Activated CD4-positive, alpha-beta T cell treated with anti-CD3 and anti-CD28 coated beads for 36 hours (primary cell): ENCODE measurements around the gene MYOD1. TPM values are rescaled to one million over a fixed set of nuclear protein-coding genes. Genes with fewer than 3 reads are reported as not detected.

Source experiments
- ATAC-seq: fragments of 200-7000 bp; cut with Tn5 transposase; one replicate; pipeline ENCODE4 v1.10.0; 2021; ENCODE audit warnings: mild to moderate bottlenecking, moderate library complexity
- CTCF ChIA-PET: fragments of 350-600 bp; sonication (Branson Sonifier 250); formaldehyde crosslinking; loops from one replicate; lab custom pipeline; 2021; ENCODE audit warnings: antibody characterized with exemption; lab: Charles Lee
- POLR2A ChIA-PET: fragments of 350-600 bp; sonication (Branson Sonifier 250); formaldehyde crosslinking; loops from one replicate; lab custom pipeline; 2021; ENCODE audit warnings: antibody characterized with exemption, inconsistent platforms; lab: Charles Lee
- DNase-seq: peaks from one replicate; pipeline ENCODE4 v3.0.0-alpha.2; 2020
- H3K27ac Mint-ChIP-seq: one replicate; pipeline ENCODE4 v1.8.0; 2021; ENCODE audit warnings: mixed read lengths
- H3K27me3 Mint-ChIP-seq: one replicate; pipeline ENCODE4 v1.8.0; 2021; ENCODE audit warnings: mixed read lengths
- H3K36me3 Mint-ChIP-seq: one replicate; pipeline ENCODE4 v1.8.0; 2021; ENCODE audit warnings: low read depth, mixed read lengths
- H3K4me1 Mint-ChIP-seq: one replicate; pipeline ENCODE4 v1.8.0; 2021; ENCODE audit warnings: mixed read lengths
- H3K4me3 Mint-ChIP-seq: one replicate; pipeline ENCODE4 v1.8.0; 2021; ENCODE audit warnings: mild to moderate bottlenecking, moderate library complexity, mixed read lengths
- H3K9me3 Mint-ChIP-seq: one replicate; pipeline ENCODE4 v1.8.0; 2021; ENCODE audit warnings: low read depth, mixed read lengths
- intact Hi-C, 2 experiments: fragments of 100-400 bp; cut with DNase I in 1 of 2; cut with micrococcal nuclease in 1 of 2; formaldehyde crosslinking; loops; one replicate each; pipeline versions ENCODE4 v1.14.2 to v1.15.1; 2022 to 2024; cut with DNase I, micrococcal nuclease
- total RNA-seq, 2 experiments: library from RNA; stranded (reverse); gene quantifications; one replicate each; pipeline ENCODE4 v1.2.3, GENCODE V29; 2021

Gene MYOD1
- total RNA-seq, 2 experiments from 2014 or later = not detected

GRCh38 chr11:17746096-17746495 lies 26.7 kb downstream of the MYOD1 start:
- ChIA-PET CTCF (interaction anchor here (0.6 kb wide), 1 partner anchor 37 kb away, joined by 4 read pairs; no protein-coding TSS in a partner anchor), POLR2A (no interaction called here)
- intact Hi-C loops = no loop called here
- H3K27ac Mint-ChIP-seq = no peak overlapping the region
- H3K36me3 Mint-ChIP-seq = no peaks in the 10 kb centered on the region
- peaks cover 4% of the 10 kb centered on the region for H3K27me3 Mint-ChIP-seq
- no peaks in the 10 kb centered on the region for H3K4me1 Mint-ChIP-seq
- H3K9me3 Mint-ChIP-seq = no peaks in the 10 kb centered on the region
- no peak for ATAC-seq
- DNase-seq = no peak
- H3K4me3 Mint-ChIP-seq = no peak overlapping the region

GRCh38 chr11:17747131-17747955 lies 28.0 kb downstream of the MYOD1 start:
- Mint-ChIP-seq H3K27me3 (peaks cover 7% of the 10 kb centered on the region), H3K27ac (no peak overlapping the region), H3K36me3 (no peaks in the 10 kb centered on the region), H3K4me1 (no peaks in the 10 kb centered on the region), H3K4me3 (no peak overlapping the region), H3K9me3 (no peaks in the 10 kb centered on the region)
- ChIA-PET POLR2A (no interaction called here), CTCF (interaction anchor here (0.6 kb wide), 2 partner anchors 89 to 465 kb away, joined by 3 read pairs; no protein-coding TSS in a partner anchor)
- ATAC-seq (no peak), DNase-seq (no peak)
- intact Hi-C loops = no loop called here

GRCh38 chr11:17748044-17748443 lies 28.7 kb downstream of the MYOD1 start:
- Mint-ChIP-seq H3K27ac (no peak overlapping the region), H3K4me3 (no peak overlapping the region), H3K4me1 (no peaks in the 10 kb centered on the region), H3K36me3 (no peaks in the 10 kb centered on the region), H3K9me3 (no peaks in the 10 kb centered on the region), H3K27me3 (peaks cover 7% of the 10 kb centered on the region)
- POLR2A ChIA-PET = no interaction called here
- DNase-seq = no peak
- CTCF ChIA-PET = no interaction called here
- intact Hi-C loops = no loop called here
- ATAC-seq = no peak

GRCh38 chr11:17748761-17749721 lies 29.7 kb downstream of the MYOD1 start:
- intact Hi-C loops = no loop called here
- Mint-ChIP-seq H3K27me3 (peaks cover 7% of the 10 kb centered on the region), H3K27ac (no peak overlapping the region), H3K4me1 (no peaks in the 10 kb centered on the region), H3K4me3 (no peak overlapping the region), H3K36me3 (no peaks in the 10 kb centered on the region), H3K9me3 (no peaks in the 10 kb centered on the region)
- ATAC-seq = no peak
- CTCF ChIA-PET = no interaction called here
- POLR2A ChIA-PET = no interaction called here
- no peak for DNase-seq

- Mint-ChIP-seq H3K27ac (no peak overlapping the region), H3K9me3 (no peaks in the 10 kb centered on the region), H3K4me1 (no peaks in the 10 kb centered on the region), H3K4me3 (no peak overlapping the region), H3K36me3 (no peaks in the 10 kb centered on the region), H3K27me3 (peaks cover 7% of the 10 kb centered on the region)
- CTCF ChIA-PET = no interaction called here
- POLR2A ChIA-PET = no interaction called here
- ATAC-seq (no peak), DNase-seq (no peak)
- intact Hi-C loops = no loop called here
Measured at GRCh38 chr11:17750013-17750800, 30.8 kb downstream of the MYOD1 start.

- DNase-seq = no peak
Measured at GRCh38 chr11:17750801-17751165, 31.4 kb downstream of the MYOD1 start.

GRCh38 chr11:17751558-17751957 lies 32.2 kb downstream of the MYOD1 start:
- Mint-ChIP-seq H3K4me3 (no peak overlapping the region), H3K27ac (no peak overlapping the region), H3K9me3 (no peaks in the 10 kb centered on the region), H3K27me3 (peaks cover 7% of the 10 kb centered on the region), H3K36me3 (no peaks in the 10 kb centered on the region), H3K4me1 (no peaks in the 10 kb centered on the region)
- intact Hi-C loops = no loop called here
- DNase-seq (no peak), ATAC-seq (no peak)
- POLR2A ChIA-PET = no interaction called here
- CTCF ChIA-PET = interaction anchor here (0.8 to 1.0 kb wide), 3 partner anchors 72 to 227 kb away, joined by 3 read pairs; no protein-coding TSS in a partner anchor

More at GRCh38 chr11:17750801-17751165, 31.4 kb downstream of the MYOD1 start:
- ChIA-PET CTCF (no interaction called here), POLR2A (no interaction called here)
- Mint-ChIP-seq H3K27ac (no peak overlapping the region), H3K4me1 (no peaks in the 10 kb centered on the region), H3K4me3 (no peak overlapping the region), H3K27me3 (peaks cover 10% of the 10 kb centered on the region), H3K36me3 (no peaks in the 10 kb centered on the region), H3K9me3 (no peaks in the 10 kb centered on the region)
- ATAC-seq = no peak
- intact Hi-C loops = no loop called here

- H3K4me1 Mint-ChIP-seq = no peaks in the 10 kb centered on the region
Measured at GRCh38 chr11:17752144-17752543, 32.8 kb downstream of the MYOD1 start.

GRCh38 chr11:17753153-17753552 lies 33.8 kb downstream of the MYOD1 start:
- intact Hi-C loops = no loop called here
- peaks cover 7% of the 10 kb centered on the region for H3K27me3 Mint-ChIP-seq

More at GRCh38 chr11:17752144-17752543, 32.8 kb downstream of the MYOD1 start:
- ChIA-PET POLR2A (no interaction called here), CTCF (interaction anchor here (0.8 to 1.4 kb wide), 4 partner anchors 21 to 226 kb away, joined by 3 to 4 read pairs (median 3); no protein-coding TSS in a partner anchor)
- H3K9me3 Mint-ChIP-seq = no peaks in the 10 kb centered on the region
- no peaks in the 10 kb centered on the region for H3K36me3 Mint-ChIP-seq
- H3K27ac Mint-ChIP-seq = no peak overlapping the region
- no peak for ATAC-seq
- H3K4me3 Mint-ChIP-seq = no peak overlapping the region
- peaks cover 7% of the 10 kb centered on the region for H3K27me3 Mint-ChIP-seq
- no peak for DNase-seq
- intact Hi-C loops = no loop called here

GRCh38 chr11:17753641-17754040 lies 34.3 kb downstream of the MYOD1 start:
- Mint-ChIP-seq H3K4me3 (no peak overlapping the region), H3K27ac (no peak overlapping the region), H3K4me1 (no peaks in the 10 kb centered on the region), H3K36me3 (no peaks in the 10 kb centered on the region), H3K27me3 (peaks cover 7% of the 10 kb centered on the region), H3K9me3 (no peaks in the 10 kb centered on the region)
- intact Hi-C loops = no loop called here
- ATAC-seq (no peak), DNase-seq (no peak)
- POLR2A ChIA-PET = no interaction called here
- CTCF ChIA-PET = no interaction called here

More at GRCh38 chr11:17753153-17753552, 33.8 kb downstream of the MYOD1 start:
- H3K4me1 Mint-ChIP-seq = no peaks in the 10 kb centered on the region
- ATAC-seq (no peak), DNase-seq (no peak)
- H3K36me3 Mint-ChIP-seq = no peaks in the 10 kb centered on the region
- H3K4me3 Mint-ChIP-seq = no peak overlapping the region
- no peaks in the 10 kb centered on the region for H3K9me3 Mint-ChIP-seq
- H3K27ac Mint-ChIP-seq = no peak overlapping the region
- ChIA-PET CTCF (interaction anchor here (1.4 kb wide), 1 partner anchor 22 kb away, joined by 4 read pairs; no protein-coding TSS in a partner anchor), POLR2A (no interaction called here)

GRCh38 chr11:17755891-17756290 lies 36.5 kb downstream of the MYOD1 start:
- CTCF ChIA-PET = interaction anchor here (0.7 to 1.2 kb wide), 2 partner anchors 24 to 222 kb away, joined by 3 to 4 read pairs; no protein-coding TSS in a partner anchor
- no peak overlapping the region for H3K4me3 Mint-ChIP-seq
- no peaks in the 10 kb centered on the region for H3K36me3 Mint-ChIP-seq
- DNase-seq = no peak
- no peak for ATAC-seq
- no peak overlapping the region for H3K27ac Mint-ChIP-seq
- H3K9me3 Mint-ChIP-seq = no peaks in the 10 kb centered on the region
- POLR2A ChIA-PET = no interaction called here
- peaks cover 7% of the 10 kb centered on the region for H3K27me3 Mint-ChIP-seq
- peaks cover 2% of the 10 kb centered on the region for H3K4me1 Mint-ChIP-seq
- intact Hi-C loops = no loop called here
